Prostate gland (tissue), 2 donors: ENCODE data around the gene TMEM106B.

ENCODE experiments used
- CTCF ChIP-seq, 4 experiments: fragments of 200-600 bp in 2 of 4; fragments of 450-650 bp in 2 of 4; sonication (generic) in 2 of 4; IDR thresholded peaks; 1 replicate in 3 of 4; 2 replicates in 1 of 4; pipeline ENCODE4 v1.5.1; 2016 to 2019; ENCODE audit warnings: antibody characterized with exemption in 4 of 4, mild to moderate bottlenecking in 2 of 4, moderate library complexity in 2 of 4
- POLR2A ChIP-seq: fragments of 450-650 bp; IDR thresholded peaks from one replicate; pipeline ENCODE4 v1.6.1; 2016; ENCODE audit warnings: antibody characterized with exemption, mild to moderate bottlenecking
- POLR2AphosphoS5 ChIP-seq: sonication (generic); formaldehyde crosslinking; IDR thresholded peaks from one replicate; pipeline ENCODE4 v1.6.1; 2017; ENCODE audit warnings: antibody characterized with exemption

GRCh38 chr7:12287901-12288300, 76.8 kb downstream of the TMEM106B start:
- TF ChIP-seq CTCF (IDR thresholded peaks at IDR 0.05) (no peak), POLR2AphosphoS5 (no peak), POLR2A (no peak)
